Immature natural killer cell (primary cell): ENCODE measurements around the gene SNAP23. TPM values are rescaled to one million over a fixed set of nuclear protein-coding genes. Genes with fewer than 3 reads are reported as not detected.
A peak's percentile ranks its signal among the peaks of the same experiment; 100 is the strongest.
"Not testable (repeated sequence)": the region's sequence is repeated elsewhere in the genome, so short reads cannot be mapped to it uniquely, and the experiment has no call there.

Experiments used
- DNase-seq, 3 donors: peaks; one replicate each; pipeline ENCODE4 v3.0.0; 2022; ENCODE audit warnings: mixed read lengths in 1 of 3
- H3K27ac Mint-ChIP-seq, 6 donors: one replicate each; pipeline ENCODE4 v1.8.0; 2020; ENCODE audit warnings: mixed read lengths in 6 of 6, mild to moderate bottlenecking in 5 of 6, inconsistent platforms in 4 of 6, moderate library complexity in 3 of 6
- H3K27me3 Mint-ChIP-seq, 3 donors: one replicate each; pipeline ENCODE4 v1.8.0; 2020 to 2021; ENCODE audit warnings: low read depth in 3 of 3, mild to moderate bottlenecking in 3 of 3, mixed read lengths in 3 of 3, moderate library complexity in 3 of 3, inconsistent platforms in 1 of 3
- H3K36me3 Mint-ChIP-seq, 3 donors: one replicate each; pipeline ENCODE4 v1.8.0; 2020; ENCODE audit warnings: mixed read lengths in 3 of 3, inconsistent platforms in 2 of 3, mild to moderate bottlenecking in 2 of 3
- H3K4me1 Mint-ChIP-seq, 2 donors: one replicate each; pipeline ENCODE4 v1.8.0; 2020; ENCODE audit warnings: inconsistent platforms in 2 of 2, mild to moderate bottlenecking in 2 of 2, mixed read lengths in 2 of 2, moderate library complexity in 1 of 2
- H3K4me3 Mint-ChIP-seq, 5 donors: one replicate each; pipeline ENCODE4 v1.8.0; 2020; ENCODE audit warnings: mild to moderate bottlenecking in 5 of 5, mixed read lengths in 5 of 5, inconsistent platforms in 3 of 5, moderate library complexity in 3 of 5
- H3K9me3 Mint-ChIP-seq, 6 donors: one replicate each; pipeline ENCODE4 v1.8.0; 2020; ENCODE audit warnings: mild to moderate bottlenecking in 6 of 6, mixed read lengths in 6 of 6, inconsistent platforms in 4 of 6, moderate library complexity in 3 of 6
- polyA plus RNA-seq, 3 donors: library from polyadenylated mRNA; unstranded; fragments of 300-500 nt; fragmentation: Illumina TruSeq; gene quantifications; one replicate each; pipeline ENCODE4 v1.2.3, GENCODE V29; 2021

The SNAP23 gene
- polyA plus RNA-seq, 3 donors from 2014 or later, result 79.2 to 95.4 (median 85.8) TPM

DNA sequence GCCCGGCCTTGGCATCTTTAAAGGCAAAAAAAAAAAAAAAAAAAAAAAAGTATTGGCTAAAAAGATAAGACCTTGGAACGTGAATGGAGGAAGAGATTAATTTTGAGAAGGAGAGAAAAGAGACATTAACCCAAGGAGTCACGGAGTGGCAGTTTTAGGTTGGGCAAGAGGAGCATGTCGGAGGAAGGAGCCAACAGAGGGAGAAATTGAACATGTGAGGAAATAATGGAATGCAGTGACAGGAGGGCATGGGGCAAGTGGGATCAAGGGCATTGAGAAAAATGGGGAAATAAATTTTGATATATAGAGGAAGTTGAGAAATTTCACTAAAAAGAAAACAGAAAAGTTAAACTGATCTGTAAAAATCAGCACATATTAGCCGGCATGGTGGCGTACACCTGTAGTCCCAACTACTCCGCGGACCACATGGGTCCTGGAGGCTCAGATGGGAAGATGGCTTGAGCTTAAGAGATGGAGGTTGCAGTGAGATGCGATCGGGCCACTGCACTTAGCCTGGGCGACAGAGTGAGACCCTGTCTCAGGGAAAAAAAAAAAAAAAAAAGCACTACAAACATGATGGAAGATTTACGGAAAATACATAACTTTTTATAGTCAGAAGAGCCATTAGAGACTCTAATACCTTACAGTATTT lies 54.4 kb downstream of the SNAP23 start:
- peaks cover 0 to 1% (median 0%) of the 10 kb centered on the region in 6 donors for H3K9me3 Mint-ChIP-seq
- H3K4me3 Mint-ChIP-seq, result peak overlapping the region; percentile 67 to 99 (median 78)
- no peak for DNase-seq
- H3K4me1 Mint-ChIP-seq, result peaks cover 35 to 73% of the 10 kb centered on the region in 2 donors
- H3K27ac Mint-ChIP-seq, result peak overlapping the region; percentile 2 to 89 (median 44)
- H3K27me3 Mint-ChIP-seq, result peaks cover 7 to 14% (median 12%) of the 10 kb centered on the region in 3 donors
- H3K36me3 Mint-ChIP-seq, result peaks cover 0 to 5% (median 3%) of the 10 kb centered on the region in 3 donors

DNA sequence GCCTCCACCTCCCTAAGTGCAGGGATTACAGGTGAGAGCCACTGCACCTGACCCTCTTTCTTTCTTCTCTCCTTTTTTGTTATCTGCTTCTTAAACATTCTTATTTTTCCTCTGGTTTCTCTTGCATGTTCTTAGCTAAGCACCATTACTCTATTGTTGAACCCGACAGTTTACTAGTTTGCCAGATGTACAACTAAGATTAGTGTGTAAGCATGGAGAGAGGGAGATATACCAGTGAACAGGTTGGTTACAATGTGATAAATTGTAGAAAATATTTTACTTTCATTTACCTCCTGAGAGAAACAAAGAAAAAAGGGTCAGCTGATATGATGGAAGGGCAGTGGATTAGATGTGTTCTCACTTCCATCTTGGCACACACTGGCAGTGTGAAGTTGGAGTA lies 58.1 kb downstream of the SNAP23 start:
- H3K36me3 Mint-ChIP-seq, result no peaks in the 10 kb centered on the region
- H3K9me3 Mint-ChIP-seq, result peaks cover 0 to 1% (median 0%) of the 10 kb centered on the region in 6 donors
- DNase-seq, result no peak
- H3K4me1 Mint-ChIP-seq, result peaks cover 18 to 45% of the 10 kb centered on the region in 2 donors
- H3K4me3 Mint-ChIP-seq, result no peak overlapping the region
- peaks cover 5 to 7% (median 6%) of the 10 kb centered on the region in 3 donors for H3K27me3 Mint-ChIP-seq
- peak overlapping the region in 2 of 6 donors; percentile 5 to 47 for H3K27ac Mint-ChIP-seq

DNA sequence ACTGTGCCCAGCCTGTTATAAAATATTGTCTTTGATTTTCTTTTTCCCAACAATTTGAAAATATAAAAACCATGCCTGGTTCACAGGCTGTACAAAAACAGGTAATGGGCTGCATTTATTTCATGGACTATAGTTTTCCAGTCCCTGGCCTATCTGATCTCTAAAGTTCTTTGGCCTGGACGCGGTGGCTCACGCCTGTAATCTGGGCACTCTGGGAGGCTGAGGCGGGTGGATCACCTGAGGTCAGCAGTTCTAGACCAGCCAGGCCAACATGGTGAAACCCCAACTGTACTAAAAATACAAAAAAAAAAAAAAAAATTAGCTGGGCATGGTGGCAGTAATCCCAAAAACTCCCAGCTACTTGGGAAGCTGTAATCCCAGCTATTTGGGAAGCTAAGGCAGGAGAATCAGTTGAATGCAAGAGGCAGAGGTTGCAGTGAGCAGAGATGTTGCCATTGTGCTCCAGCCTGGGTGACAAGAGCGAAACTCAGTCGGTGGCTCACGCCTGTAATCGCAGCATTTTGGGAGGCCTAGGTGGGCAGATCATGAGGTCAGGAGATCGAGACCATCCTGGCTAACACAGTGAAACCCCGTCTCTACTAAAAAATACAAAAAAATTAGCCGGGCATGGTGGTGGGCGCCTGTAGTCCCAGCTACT lies 61.2 kb downstream of the SNAP23 start:
- not testable (repeated sequence) for H3K9me3 Mint-ChIP-seq, H3K27ac Mint-ChIP-seq, H3K27me3 Mint-ChIP-seq, DNase-seq, H3K4me3 Mint-ChIP-seq
- Mint-ChIP-seq H3K36me3 (peaks cover 5 to 16% (median 14%) of the 10 kb centered on the region in 3 donors), H3K4me1 (peaks cover 5 to 29% of the 10 kb centered on the region in 2 donors)

DNA sequence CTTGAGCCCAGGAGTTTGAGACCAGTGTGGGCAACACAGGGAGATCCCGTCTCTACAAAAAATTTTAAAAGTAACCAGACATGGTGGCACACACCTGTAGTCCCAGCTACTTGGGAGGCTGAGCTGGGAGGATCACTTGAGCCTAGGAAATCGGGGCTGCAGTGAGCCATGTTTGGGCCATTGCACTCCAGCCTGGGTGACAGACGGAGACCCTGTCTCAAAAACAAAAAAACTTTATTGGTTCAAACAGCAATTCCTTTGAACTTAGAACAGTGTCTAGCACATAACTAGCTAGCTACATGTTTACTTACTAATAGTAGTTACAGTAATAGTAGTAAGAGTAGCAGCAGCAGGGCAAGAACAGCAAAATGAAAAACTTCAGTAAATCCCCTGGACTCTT lies 63.3 kb downstream of the SNAP23 start:
- Mint-ChIP-seq H3K4me1 (peaks cover 2 to 17% of the 10 kb centered on the region in 2 donors), H3K4me3 (no peak overlapping the region), H3K27ac (no peak overlapping the region), H3K9me3 (no peaks in the 10 kb centered on the region), H3K36me3 (peaks cover 5 to 21% (median 14%) of the 10 kb centered on the region in 3 donors), H3K27me3 (peaks cover 0 to 2% (median 2%) of the 10 kb centered on the region in 3 donors)
- DNase-seq, result no peak

DNA sequence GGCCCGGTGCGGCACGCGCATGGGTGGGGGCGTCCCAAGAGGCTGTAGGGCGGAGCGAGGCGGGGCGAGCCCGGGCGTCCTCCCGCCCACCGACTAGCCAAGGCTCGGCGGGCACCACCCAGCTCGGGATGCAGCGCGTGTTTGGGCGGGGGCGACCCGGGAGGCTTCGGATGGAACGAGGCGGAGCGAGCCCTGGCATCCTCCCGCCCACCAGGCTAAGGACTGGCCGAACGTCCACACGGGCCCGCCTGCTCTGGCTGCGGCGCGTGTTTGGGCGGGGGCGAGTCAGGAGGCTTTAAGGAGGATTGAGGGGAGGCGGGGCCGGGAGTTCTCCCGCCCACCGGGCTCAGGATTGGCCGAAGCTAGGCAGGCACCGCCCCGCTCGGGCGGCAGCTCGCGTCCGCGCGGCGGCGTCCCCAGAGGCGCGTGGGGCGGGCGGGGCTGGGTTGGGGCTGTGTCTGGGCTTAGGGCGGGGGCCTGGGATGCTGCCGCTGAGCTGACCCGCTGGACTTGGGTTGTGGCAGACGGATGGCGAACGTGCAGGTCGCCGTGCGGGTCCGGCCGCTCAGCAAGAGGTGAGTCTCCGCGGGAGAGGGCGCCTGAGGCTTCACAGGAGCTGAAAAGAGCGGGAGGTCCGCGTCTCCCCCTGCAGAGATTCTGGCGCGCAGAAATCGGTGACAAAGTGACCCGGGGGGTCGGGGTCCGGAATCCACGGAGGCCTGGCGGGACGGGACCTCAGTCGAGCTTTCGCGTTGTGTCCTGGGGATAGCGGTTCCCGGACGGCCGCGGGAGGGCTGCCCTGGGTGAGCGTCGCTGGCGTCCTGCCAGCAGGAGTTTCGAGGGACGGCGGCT lies 80.0 kb downstream of the SNAP23 start, which contains the start of gene STARD9:
TSS of gene STARD9 (plus strand) at position 419 of the 852 bp plus-strand sequence. CDS start at position 529, 110 bp downstream.
- Mint-ChIP-seq H3K36me3 (no peaks in the 10 kb centered on the region), H3K4me1 (peaks cover 32 to 41% of the 10 kb centered on the region in 2 donors), H3K27me3 (peaks cover 1 to 11% (median 5%) of the 10 kb centered on the region in 3 donors), H3K27ac (peak within 1 kb of the TSS; percentile 82 to 89 (median 86)), H3K4me3 (peak within 1 kb of the TSS; percentile 90 to 95 (median 94)), H3K9me3 (no peaks in the 10 kb centered on the region)
- DNase-seq, result peak; percentile 95 to 96 (median 96)

DNA sequence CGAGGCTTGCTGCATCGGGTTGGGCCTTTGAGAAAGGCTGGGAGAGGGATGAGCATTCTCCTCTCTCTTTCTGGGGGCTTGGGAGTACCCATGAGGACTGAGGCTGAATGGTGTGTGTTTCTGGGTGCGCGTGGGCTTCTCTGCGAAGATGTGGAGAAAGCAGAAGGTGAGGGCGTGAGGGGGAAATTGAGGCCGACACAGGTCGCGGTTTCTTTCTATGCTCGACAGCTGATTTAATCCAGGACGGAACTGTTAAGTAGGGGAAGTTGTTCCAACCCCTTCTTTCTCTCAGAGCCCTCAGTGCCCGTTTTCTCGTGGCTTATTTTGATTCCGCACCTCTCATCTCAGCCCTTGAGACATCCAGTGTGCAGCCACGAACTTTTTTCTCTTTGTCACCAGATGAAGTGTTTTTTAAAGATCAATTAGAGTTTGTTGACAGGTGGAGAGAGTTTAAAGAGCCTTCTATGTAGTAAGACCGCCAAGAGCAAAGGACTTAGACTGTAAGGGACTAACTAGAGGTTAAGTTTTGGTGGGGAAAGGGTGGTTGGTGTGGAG lies 80.7 kb downstream of the SNAP23 start:
- DNase-seq, result no peak
- peaks cover 1 to 11% (median 5%) of the 10 kb centered on the region in 3 donors for H3K27me3 Mint-ChIP-seq

DNA sequence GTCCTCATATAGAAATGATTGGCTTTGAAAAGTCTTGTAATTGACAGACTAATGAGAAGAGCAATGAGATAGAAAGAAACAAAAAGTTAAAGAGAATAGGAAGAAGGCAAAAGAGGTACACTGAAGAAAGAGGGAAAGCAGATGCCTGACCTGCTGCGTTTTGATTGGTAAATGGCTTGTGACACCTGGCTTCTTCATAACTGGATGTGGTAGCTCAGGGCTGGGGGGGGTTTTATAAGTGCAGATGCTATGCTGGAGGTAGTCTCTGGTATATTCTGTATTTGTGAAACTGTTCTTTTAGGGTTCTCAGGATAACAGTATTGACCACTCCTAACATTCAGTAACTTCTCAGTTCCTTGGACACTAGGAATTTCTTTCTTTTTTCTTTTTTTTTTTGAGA lies 81.3 kb downstream of the SNAP23 start:
- Mint-ChIP-seq H3K9me3 (no peaks in the 10 kb centered on the region), H3K27me3 (peaks cover 1 to 11% (median 5%) of the 10 kb centered on the region in 3 donors), H3K27ac (peak overlapping the region in 3 of 6 donors; percentile 54 to 89 (median 86)), H3K4me1 (peaks cover 43 to 54% of the 10 kb centered on the region in 2 donors), H3K36me3 (no peaks in the 10 kb centered on the region), H3K4me3 (peak overlapping the region; percentile 90 to 95 (median 94))
- no peak for DNase-seq

More for the DNA sequence above, 80.7 kb downstream of the SNAP23 start:
- H3K27ac Mint-ChIP-seq, result peak overlapping the region; percentile 45 to 89 (median 86)
- H3K4me3 Mint-ChIP-seq, result peak overlapping the region; percentile 90 to 95 (median 94)
- H3K9me3 Mint-ChIP-seq, result no peaks in the 10 kb centered on the region
- H3K4me1 Mint-ChIP-seq, result peaks cover 37 to 47% of the 10 kb centered on the region in 2 donors
- H3K36me3 Mint-ChIP-seq, result no peaks in the 10 kb centered on the region

DNA sequence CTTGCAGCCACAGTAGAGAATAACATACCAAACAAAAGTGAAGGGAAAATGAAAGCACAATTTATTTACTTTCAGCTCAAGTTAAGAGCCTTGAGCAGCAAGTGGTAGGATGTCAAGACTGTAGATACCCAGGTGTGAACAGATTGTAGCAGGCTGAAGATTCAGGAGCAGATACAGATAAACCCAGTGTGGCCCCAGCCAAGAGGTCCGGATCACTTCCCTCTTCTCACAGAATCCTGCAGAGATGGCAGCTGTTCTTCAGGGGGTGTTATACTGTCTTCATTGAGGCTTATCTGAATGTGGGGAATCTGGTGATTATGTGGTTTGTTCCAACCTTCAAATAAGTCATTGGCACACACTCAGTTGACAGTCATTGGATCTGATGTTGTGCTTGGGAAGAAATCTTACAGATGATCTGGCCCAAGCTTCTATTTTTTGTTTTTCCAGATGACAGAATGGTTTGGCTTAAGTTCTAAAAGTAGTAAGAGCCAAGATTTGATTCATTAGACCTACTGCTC lies 82.1 kb downstream of the SNAP23 start:
- Mint-ChIP-seq H3K4me3 (peak overlapping the region; percentile 38 to 65 (median 46)), H3K27me3 (peaks cover 1 to 11% (median 5%) of the 10 kb centered on the region in 3 donors), H3K9me3 (no peaks in the 10 kb centered on the region), H3K4me1 (peaks cover 51 to 62% of the 10 kb centered on the region in 2 donors), H3K36me3 (no peaks in the 10 kb centered on the region), H3K27ac (peak overlapping the region; percentile 4 to 74 (median 42))
- DNase-seq, result peak in 1 of 3 donors; percentile 27

DNA sequence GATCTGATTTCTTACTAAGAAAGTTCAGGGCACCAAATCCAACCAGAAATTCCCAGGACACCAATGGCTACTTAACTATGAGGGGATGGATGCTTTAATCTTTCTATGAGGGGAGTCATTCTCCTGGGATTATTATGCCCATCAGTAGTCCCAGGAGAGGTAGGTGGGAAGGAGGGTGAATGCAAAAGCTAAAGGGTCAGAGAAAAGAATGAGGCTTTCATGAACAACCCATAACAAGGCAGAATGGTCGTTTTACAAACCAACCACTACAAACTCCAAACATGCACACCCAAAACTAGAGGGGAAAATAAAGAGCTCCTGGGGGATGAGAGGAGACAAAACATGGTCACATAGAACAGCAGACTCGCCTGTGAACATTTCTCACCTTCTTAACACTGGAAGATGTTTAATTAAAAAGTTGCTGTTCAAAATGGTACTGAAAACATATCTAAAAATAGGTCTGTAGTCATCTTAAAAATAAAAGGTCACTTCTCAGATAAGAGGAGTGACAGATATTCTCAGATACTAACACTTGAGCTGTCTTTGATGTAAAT lies 83.6 kb downstream of the SNAP23 start:
- Mint-ChIP-seq H3K27me3 (peaks cover 1 to 11% (median 5%) of the 10 kb centered on the region in 3 donors), H3K36me3 (no peaks in the 10 kb centered on the region), H3K4me1 (peaks cover 54 to 68% of the 10 kb centered on the region in 2 donors), H3K27ac (peak overlapping the region in 2 of 6 donors; percentile 11 to 70), H3K4me3 (peak overlapping the region in 1 of 5 donors; percentile 15), H3K9me3 (no peaks in the 10 kb centered on the region)
- DNase-seq, result no peak

DNA sequence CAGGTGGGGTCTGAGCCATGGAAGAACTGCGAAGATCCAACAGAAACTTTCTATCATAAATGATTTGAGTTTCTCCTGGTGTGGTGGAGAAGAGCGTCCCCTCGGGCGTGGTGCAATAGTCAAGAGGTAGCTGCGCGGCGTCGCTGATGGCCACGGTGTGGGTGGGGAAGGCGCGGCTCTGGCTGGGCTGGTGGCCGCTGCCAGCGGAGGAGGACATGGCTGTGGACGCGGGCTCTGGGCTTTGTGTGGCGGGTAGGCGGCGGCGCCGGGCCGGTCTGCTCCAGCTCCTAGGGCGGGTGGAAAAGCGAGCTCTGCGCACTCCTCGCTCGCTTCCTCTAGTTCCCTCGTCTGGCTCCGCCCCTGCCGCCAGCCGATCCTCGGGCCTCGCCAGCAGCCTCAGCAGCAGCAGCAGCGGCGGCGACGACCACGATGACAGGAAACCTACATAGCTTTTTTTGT lies 85.9 kb downstream of the SNAP23 start:
- Mint-ChIP-seq H3K9me3 (no peaks in the 10 kb centered on the region), H3K27me3 (peaks cover 0 to 4% (median 1%) of the 10 kb centered on the region in 3 donors), H3K36me3 (peaks cover 0 to 3% (median under 1%) of the 10 kb centered on the region in 3 donors), H3K4me3 (peak overlapping the region; percentile 89 to 93 (median 91)), H3K27ac (peak overlapping the region; percentile 80 to 96 (median 84)), H3K4me1 (peaks cover 44 to 58% of the 10 kb centered on the region in 2 donors)
- peak; percentile 69 to 78 (median 78) for DNase-seq
